DND-41 (cell line): ENCODE results near the gene LANCL3.

ENCODE experiments used
- ATAC-seq: fragments of 200-7000 bp; cut with Tn5 transposase; 3 replicates; pipeline ENCODE4 v1.9.1; 2021; ENCODE audit warnings: low read depth; ENCODE audit not compliant: insufficient read depth
- DNase-seq: peaks from one replicate; pipeline ENCODE4 v3.0.0-alpha.2; 2020
- H2AFZ ChIP-seq: 2 replicates; pipeline ENCODE4 v1.6.0; 2012; ENCODE audit warnings: low read depth, low read length
- H3K27ac ChIP-seq: 2 replicates; pipeline ENCODE4 v1.5.1; 2012; ENCODE audit warnings: low read length, inconsistent platforms
- H3K27me3 ChIP-seq: fragments of 200-600 bp; sonication (generic); 2 replicates; pipeline ENCODE4 v1.6.0; 2012; ENCODE audit warnings: low read length, mild to moderate bottlenecking, inconsistent platforms; ENCODE audit not compliant: insufficient read depth, poor library complexity
- H3K36me3 ChIP-seq: 2 replicates; pipeline ENCODE4 v1.5.1; 2012; ENCODE audit warnings: low read length, inconsistent platforms; ENCODE audit not compliant: insufficient read depth
- H3K4me1 ChIP-seq: 2 replicates; pipeline ENCODE4 v1.5.1; 2012; ENCODE audit warnings: mild to moderate bottlenecking, low read length; ENCODE audit not compliant: insufficient read depth
- H3K4me2 ChIP-seq: 2 replicates; pipeline ENCODE4 v1.6.0; 2012; ENCODE audit warnings: mild to moderate bottlenecking, moderate library complexity, low read length, inconsistent platforms; ENCODE audit not compliant: insufficient read depth
- H3K4me3 ChIP-seq, 2 experiments: fragments of 200-600 bp in 1 of 2; shearing (Covaris generic) in 1 of 2; 2 replicates each; pipeline ENCODE4 v1.5.1; 2012 to 2016; ENCODE audit warnings: inconsistent platforms in 2 of 2, low read length in 2 of 2, mild to moderate bottlenecking in 2 of 2, low read depth in 1 of 2, moderate library complexity in 1 of 2
- H3K79me2 ChIP-seq: 2 replicates; pipeline ENCODE4 v1.6.0; 2012; ENCODE audit warnings: low read length, inconsistent platforms; ENCODE audit not compliant: insufficient read depth
- H3K9ac ChIP-seq: 2 replicates; pipeline ENCODE4 v1.6.0; 2012; ENCODE audit warnings: low read depth, mild to moderate bottlenecking, inconsistent platforms, low read length, moderate library complexity
- H3K9me3 ChIP-seq: 2 replicates; pipeline ENCODE4 v1.5.1; 2012; ENCODE audit warnings: low read length, moderate library complexity, mild to moderate bottlenecking, inconsistent platforms; ENCODE audit not compliant: insufficient read depth, severe bottlenecking
- H4K20me1 ChIP-seq: 2 replicates; pipeline ENCODE4 v1.6.0; 2012; ENCODE audit warnings: low read length; ENCODE audit not compliant: insufficient read depth
- CTCF ChIP-seq: IDR thresholded peaks from 2 replicates; pipeline ENCODE4 v1.5.1; 2012; ENCODE audit warnings: borderline replicate concordance, low read length, moderate library complexity, mild to moderate bottlenecking; ENCODE audit not compliant: poor library complexity, severe bottlenecking; ENCODE audit errors: extremely low read depth
- EZH2 ChIP-seq: IDR thresholded peaks from 3 replicates; pipeline ENCODE4 v1.6.1; 2012; ENCODE audit warnings: borderline replicate concordance, low read depth, mild to moderate bottlenecking, moderate library complexity, low read length, inconsistent platforms; ENCODE audit not compliant: severe bottlenecking

The LANCL3 gene

DNA sequence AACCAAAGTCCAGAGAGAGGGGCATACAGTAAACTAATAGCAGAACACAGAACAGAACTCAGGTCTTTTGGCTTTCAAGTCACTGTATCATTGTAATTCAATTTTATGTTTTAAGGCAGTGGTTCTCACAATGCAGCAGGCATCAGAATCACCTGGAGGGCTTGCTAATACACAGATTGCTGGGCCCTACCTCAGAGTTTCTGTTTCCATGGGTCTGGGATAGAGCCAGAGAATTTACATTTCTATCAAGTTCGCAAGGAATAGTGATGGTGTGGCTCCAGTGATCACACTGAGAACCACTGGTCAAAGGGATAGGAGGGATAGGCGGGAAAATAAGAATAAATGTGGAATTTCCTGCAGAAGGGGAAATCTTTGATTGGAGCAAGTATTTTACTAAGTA lies 36.7 kb downstream of the LANCL3 start:
- DNase-seq (no peak), ATAC-seq (no peak)
- no peaks in the 10 kb centered on the region for H3K4me1 ChIP-seq
- H4K20me1 ChIP-seq, result no peaks in the 10 kb centered on the region
- no peak overlapping the region for H3K4me2 ChIP-seq
- H3K9me3 ChIP-seq, result no peaks in the 10 kb centered on the region
- no peak overlapping the region for H2AFZ ChIP-seq
- TF ChIP-seq EZH2, result no peak
- no peak for TF ChIP-seq CTCF
- no peaks in the 10 kb centered on the region for H3K27me3 ChIP-seq
- H3K9ac ChIP-seq, result no peak overlapping the region
- H3K36me3 ChIP-seq, result no peaks in the 10 kb centered on the region
- no peaks in the 10 kb centered on the region for H3K79me2 ChIP-seq
- H3K27ac ChIP-seq, result no peak overlapping the region
- no peak overlapping the region for H3K4me3 ChIP-seq

- no peak for ATAC-seq
These were observed 38.3 kb downstream of the LANCL3 start for GRCh38 chrX:37609727-37610126.

GRCh38 chrX:37613933-37614332 lies 42.5 kb downstream of the LANCL3 start:
- Histone ChIP-seq H3K4me1 (no peaks in the 10 kb centered on the region), H3K79me2 (no peaks in the 10 kb centered on the region), H3K9me3 (no peaks in the 10 kb centered on the region), H3K27me3 (no peaks in the 10 kb centered on the region), H2AFZ (no peak overlapping the region), H3K4me2 (no peak overlapping the region), H3K27ac (no peak overlapping the region), H4K20me1 (no peaks in the 10 kb centered on the region), H3K4me3 (no peak overlapping the region), H3K9ac (no peak overlapping the region), H3K36me3 (no peaks in the 10 kb centered on the region)
- DNase-seq, result no peak
- no peak for ATAC-seq
- TF ChIP-seq CTCF (no peak), EZH2 (no peak)

More at GRCh38 chrX:37609727-37610126, 38.3 kb downstream of the LANCL3 start:
- H3K36me3 ChIP-seq, result no peaks in the 10 kb centered on the region
- H3K27ac ChIP-seq, result no peak overlapping the region
- TF ChIP-seq CTCF (no peak), EZH2 (no peak)
- DNase-seq, result no peak
- no peak overlapping the region for H2AFZ ChIP-seq
- no peaks in the 10 kb centered on the region for H3K27me3 ChIP-seq
- no peaks in the 10 kb centered on the region for H3K79me2 ChIP-seq
- H4K20me1 ChIP-seq, result no peaks in the 10 kb centered on the region
- no peak overlapping the region for H3K9ac ChIP-seq
- H3K4me1 ChIP-seq, result no peaks in the 10 kb centered on the region
- no peak overlapping the region for H3K4me3 ChIP-seq
- no peak overlapping the region for H3K4me2 ChIP-seq
- H3K9me3 ChIP-seq, result no peaks in the 10 kb centered on the region

- Histone ChIP-seq H3K27ac (no peak overlapping the region), H3K79me2 (no peaks in the 10 kb centered on the region), H3K9ac (no peak overlapping the region), H3K9me3 (no peaks in the 10 kb centered on the region), H3K4me1 (no peaks in the 10 kb centered on the region), H3K4me2 (no peak overlapping the region), H2AFZ (no peak overlapping the region), H4K20me1 (no peaks in the 10 kb centered on the region), H3K4me3 (no peak overlapping the region), H3K27me3 (no peaks in the 10 kb centered on the region), H3K36me3 (no peaks in the 10 kb centered on the region)
- TF ChIP-seq CTCF (no peak), EZH2 (no peak)
- no peak for DNase-seq
- ATAC-seq, result no peak
These were observed 56.1 kb downstream of the LANCL3 start for GRCh38 chrX:37627602-37628001.
